Testis (tissue), 3 donors: ENCODE results near the gene MROH2A. TPM values are rescaled to one million over a fixed set of nuclear protein-coding genes. Genes with fewer than 3 reads are reported as not detected.

Experiments
- DNase-seq: peaks from one replicate; pipeline ENCODE4 v3.0.0-alpha.2; 2019
- H3K27ac ChIP-seq, 2 donors: fragments of 200-600 bp; sonication (generic); one replicate each; pipeline ENCODE4 v1.5.1; 2019
- H3K27me3 ChIP-seq: fragments of 200-600 bp; sonication (generic); one replicate; pipeline ENCODE4 v1.5.1; 2019
- H3K36me3 ChIP-seq: fragments of 200-600 bp; sonication (generic); one replicate; pipeline ENCODE4 v1.5.1; 2017; ENCODE audit warnings: low read depth; ENCODE audit errors: missing control alignments
- H3K4me1 ChIP-seq: fragments of 200-600 bp; sonication (generic); one replicate; pipeline ENCODE4 v1.5.1; 2019
- H3K4me3 ChIP-seq, 2 donors: fragments of 200-600 bp; sonication (generic); one replicate each; pipeline ENCODE4 v1.5.1; 2017 to 2019
- H3K9me3 ChIP-seq: fragments of 200-600 bp; sonication (generic); one replicate; pipeline ENCODE4 v1.5.1; 2017
- CTCF ChIP-seq, 3 experiments: fragments of 450-650 bp in 2 of 3; fragments of 200-600 bp in 1 of 3; sonication (generic) in 1 of 3; IDR thresholded peaks; one replicate each; pipeline ENCODE4 v1.5.1; 2016 to 2019; ENCODE audit warnings: antibody characterized with exemption in 3 of 3, mild to moderate bottlenecking in 2 of 3, moderate library complexity in 1 of 3
- POLR2A ChIP-seq: fragments of 450-650 bp; IDR thresholded peaks from one replicate; pipeline ENCODE4 v1.6.1; 2017; ENCODE audit warnings: antibody characterized with exemption, mild to moderate bottlenecking, moderate library complexity
- WGBS, 2 donors: methylation state at CpG; one replicate each; pipeline ENCODE4 v1.1.5; 2018; 5-methylcytosine and 5-hydroxymethylcytosine counted together
- intact Hi-C: fragments of 100-400 bp; cut with DNase I; formaldehyde crosslinking; loops from one replicate; pipeline ENCODE4 v1.15.1; 2023; ENCODE audit warnings: low total_unique reads
- polyA plus RNA-seq: library from polyadenylated mRNA; stranded (reverse); fragments of 350-450 nt; fragmentation: Illumina TruSeq; extraction: RNeasy Lipid Tissue Mini Kit (QIAGEN cat#74804); gene quantifications from one replicate; pipeline ENCODE4 v1.2.3, GENCODE V29; 2014; ENCODE audit warnings: low read depth, low replicate concordance; ENCODE audit not compliant: insufficient read depth
- total RNA-seq, 2 donors: library from RNA; depleted of rRNA; stranded (reverse); fragments of >200 nt; gene quantifications; one replicate each; pipeline ENCODE4 v1.2.3, GENCODE V29; 2016

The MROH2A gene
- total and polyA plus RNA-seq, 3 donors from 2014 or later: 5.1 to 10.7 (median 5.3) TPM

GRCh38 chr2:233811087-233811486 lies 33.0 kb downstream of the MROH2A start:
- Histone ChIP-seq H3K4me1 (no peaks in the 10 kb centered on the region), H3K9me3 (no peaks in the 10 kb centered on the region), H3K27ac (no peak overlapping the region), H3K27me3 (no peaks in the 10 kb centered on the region), H3K4me3 (no peak overlapping the region), H3K36me3 (no peaks in the 10 kb centered on the region)
- TF ChIP-seq CTCF (IDR thresholded peaks at IDR 0.05) (no peak), POLR2A (no peak)
- 74 to 76% methylated on average over 4 of the region's 4 CpGs for WGBS, 2 donors
- DNase-seq: no peak
- intact Hi-C loops: no loop called here

- H3K4me1 ChIP-seq: no peaks in the 10 kb centered on the region
- no peaks in the 10 kb centered on the region for H3K27me3 ChIP-seq
- 91 to 96% methylated on average over 8 of the region's 8 CpGs for WGBS, 2 donors
- H3K36me3 ChIP-seq: no peaks in the 10 kb centered on the region
- intact Hi-C loops: no loop called here
- TF ChIP-seq POLR2A: no peak
- no peak for TF ChIP-seq CTCF (IDR thresholded peaks at IDR 0.05)
- DNase-seq: no peak
- H3K4me3 ChIP-seq: no peak overlapping the region
- no peak overlapping the region for H3K27ac ChIP-seq
- no peaks in the 10 kb centered on the region for H3K9me3 ChIP-seq
These were observed 33.6 kb downstream of the MROH2A start for GRCh38 chr2:233811732-233812131.

- no peaks in the 10 kb centered on the region for H3K9me3 ChIP-seq
- DNase-seq: no peak
- H3K27me3 ChIP-seq: no peaks in the 10 kb centered on the region
- intact Hi-C loops: no loop called here
- TF ChIP-seq POLR2A (no peak), CTCF (IDR thresholded peaks at IDR 0.05) (no peak)
- H3K27ac ChIP-seq: no peak overlapping the region
- no peaks in the 10 kb centered on the region for H3K4me1 ChIP-seq
- WGBS, 2 donors: 68 to 77% methylated on average over 3 of the region's 3 CpGs
- no peaks in the 10 kb centered on the region for H3K36me3 ChIP-seq
- no peak overlapping the region for H3K4me3 ChIP-seq
These were observed 35.3 kb downstream of the MROH2A start for GRCh38 chr2:233813236-233814055.

GRCh38 chr2:233814056-233814835 lies 36.1 kb downstream of the MROH2A start:
- no peaks in the 10 kb centered on the region for H3K9me3 ChIP-seq
- no peaks in the 10 kb centered on the region for H3K4me1 ChIP-seq
- WGBS, 2 donors: 79 to 100% methylated on average over 1 to 2 of the region's 2 CpGs
- no peaks in the 10 kb centered on the region for H3K36me3 ChIP-seq
- H3K27ac ChIP-seq: no peak overlapping the region
- no peak for TF ChIP-seq CTCF (IDR thresholded peaks at IDR 0.05)
- no peak for TF ChIP-seq POLR2A
- DNase-seq: no peak
- intact Hi-C loops: no loop called here
- no peak overlapping the region for H3K4me3 ChIP-seq
- no peaks in the 10 kb centered on the region for H3K27me3 ChIP-seq
